Hepatocyte (in vitro differentiated cells): Measurements from ENCODE around the gene ITGB7. TPM values are rescaled to one million over a fixed set of nuclear protein-coding genes. Genes with fewer than 3 reads are reported as not detected.

Source experiments
- DNase-seq: peaks from one replicate; pipeline ENCODE4 v3.0.0-alpha.2; 2016; ENCODE audit warnings: low spot score
- H2AFZ ChIP-seq: fragments of 200-600 bp; sonication (generic); 2 replicates; pipeline ENCODE4 v1.6.0; 2016; ENCODE audit warnings: antibody characterized with exemption, mild to moderate bottlenecking
- H3K27ac ChIP-seq: fragments of 200-600 bp; sonication (generic); 2 replicates; pipeline ENCODE4 v1.5.1; 2016; ENCODE audit warnings: mild to moderate bottlenecking
- H3K27me3 ChIP-seq: fragments of 200-600 bp; sonication (generic); 2 replicates; pipeline ENCODE4 v1.6.1; 2016
- H3K36me3 ChIP-seq: fragments of 200-600 bp; sonication (generic); replicated peaks from 2 replicates; pipeline ENCODE4 v1.5.1; 2016; ENCODE audit warnings: low read depth; ENCODE audit not compliant: insufficient read depth
- H3K4me1 ChIP-seq: fragments of 200-600 bp; sonication (generic); 2 replicates; pipeline ENCODE4 v1.5.1; 2016; ENCODE audit warnings: mild to moderate bottlenecking, moderate library complexity; ENCODE audit not compliant: insufficient read depth
- H3K4me2 ChIP-seq: fragments of 200-600 bp; sonication (generic); 2 replicates; pipeline ENCODE4 v1.6.0; 2016
- H3K4me3 ChIP-seq: fragments of 200-600 bp; sonication (generic); 2 replicates; pipeline ENCODE4 v1.5.1; 2016; ENCODE audit warnings: mild to moderate bottlenecking
- H3K79me2 ChIP-seq: fragments of 200-600 bp; sonication (generic); 2 replicates; pipeline ENCODE4 v1.6.0; 2017; ENCODE audit warnings: mild to moderate bottlenecking
- H3K9me2 ChIP-seq: fragments of 200-600 bp; sonication (generic); replicated peaks from 2 replicates; pipeline ENCODE4 v1.6.0; 2017; ENCODE audit warnings: mild to moderate bottlenecking; ENCODE audit not compliant: insufficient read depth
- H3K9me3 ChIP-seq: fragments of 200-600 bp; sonication (generic); 2 replicates; pipeline ENCODE4 v1.5.1; 2016; ENCODE audit warnings: low read depth, mild to moderate bottlenecking
- H4K20me1 ChIP-seq: fragments of 200-600 bp; sonication (generic); 2 replicates; pipeline ENCODE4 v1.6.0; 2016; ENCODE audit warnings: mild to moderate bottlenecking; ENCODE audit not compliant: insufficient read depth, poor library complexity, severe bottlenecking
- EZH2 ChIP-seq: fragments of 200-600 bp; sonication (generic); IDR thresholded peaks from 2 replicates; pipeline ENCODE4 v1.6.1; 2016; ENCODE audit warnings: antibody characterized with exemption, mild to moderate bottlenecking, borderline replicate concordance
- EZH2phosphoT487 ChIP-seq: fragments of 200-600 bp; sonication (generic); IDR thresholded peaks from one replicate; pipeline ENCODE4 v1.6.1; 2018; ENCODE audit warnings: antibody characterized with exemption, mild to moderate bottlenecking, low read depth, moderate library complexity; ENCODE audit not compliant: unreplicated experiment, severe bottlenecking
- WGBS: methylation state at CpG from one replicate; pipeline ENCODE4 v1.1.6; 2016; ENCODE audit warnings: low lambda C conversion rate; ENCODE audit errors: missing lambda C conversion rate; 5-methylcytosine and 5-hydroxymethylcytosine counted together
- polyA plus RNA-seq: library from polyadenylated mRNA; unstranded; fragments of >200 nt; fragmentation: Nextera tagmentation; extraction: Ambion mirVana; gene quantifications from 2 replicates; pipeline ENCODE4 v1.2.1, GENCODE V29; 2016
- total RNA-seq: library from RNA; depleted of rRNA; stranded (reverse); fragments of >200 nt; gene quantifications from 2 replicates; pipeline ENCODE4 v1.2.3, GENCODE V29; 2014
- TF ChIP-seq, protein P1 (sequence below): fragments of 200-600 bp; sonication (generic); IDR thresholded peaks from 2 replicates; pipeline ENCODE4 v1.5.1; 2016; ENCODE audit warnings: antibody characterized with exemption, mild to moderate bottlenecking; ENCODE audit not compliant: poor library complexity

Gene ITGB7
- total and polyA plus RNA-seq, 2 experiments from 2014 or later, result 0.23 TPM; not detected in 1

DNA sequence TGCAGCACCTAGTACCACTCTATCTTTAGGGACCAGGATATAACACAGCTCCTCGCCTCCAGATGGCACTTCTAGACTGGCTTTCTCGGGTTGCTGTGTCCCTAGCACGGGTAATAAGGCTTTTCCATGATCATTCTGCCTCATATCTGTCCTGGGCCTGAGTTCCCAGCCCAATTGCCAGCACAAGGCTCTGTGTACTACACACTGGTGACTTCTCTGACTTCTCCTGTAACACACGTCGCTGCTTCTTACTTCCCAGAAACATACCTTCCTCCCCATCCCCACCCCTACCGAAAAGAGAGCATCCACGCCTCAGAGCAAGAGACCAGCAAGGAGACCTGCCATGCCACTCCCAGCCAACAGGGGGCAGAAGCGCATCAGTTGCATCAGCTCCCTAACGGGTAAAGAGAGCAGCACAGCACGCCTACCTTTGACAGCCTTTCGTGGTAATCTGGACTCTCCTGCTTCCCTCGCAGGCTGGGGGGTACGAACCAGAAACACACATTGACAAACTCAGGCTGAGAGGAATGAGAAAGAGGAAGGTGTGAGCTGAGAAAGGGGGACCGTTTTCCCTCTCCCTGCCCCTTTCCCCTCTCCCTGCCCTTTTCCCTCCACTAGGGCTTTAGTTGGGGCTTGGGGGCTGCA lies 47.7 kb downstream of the ITGB7 start:
- TF ChIP-seq, protein P1, sequence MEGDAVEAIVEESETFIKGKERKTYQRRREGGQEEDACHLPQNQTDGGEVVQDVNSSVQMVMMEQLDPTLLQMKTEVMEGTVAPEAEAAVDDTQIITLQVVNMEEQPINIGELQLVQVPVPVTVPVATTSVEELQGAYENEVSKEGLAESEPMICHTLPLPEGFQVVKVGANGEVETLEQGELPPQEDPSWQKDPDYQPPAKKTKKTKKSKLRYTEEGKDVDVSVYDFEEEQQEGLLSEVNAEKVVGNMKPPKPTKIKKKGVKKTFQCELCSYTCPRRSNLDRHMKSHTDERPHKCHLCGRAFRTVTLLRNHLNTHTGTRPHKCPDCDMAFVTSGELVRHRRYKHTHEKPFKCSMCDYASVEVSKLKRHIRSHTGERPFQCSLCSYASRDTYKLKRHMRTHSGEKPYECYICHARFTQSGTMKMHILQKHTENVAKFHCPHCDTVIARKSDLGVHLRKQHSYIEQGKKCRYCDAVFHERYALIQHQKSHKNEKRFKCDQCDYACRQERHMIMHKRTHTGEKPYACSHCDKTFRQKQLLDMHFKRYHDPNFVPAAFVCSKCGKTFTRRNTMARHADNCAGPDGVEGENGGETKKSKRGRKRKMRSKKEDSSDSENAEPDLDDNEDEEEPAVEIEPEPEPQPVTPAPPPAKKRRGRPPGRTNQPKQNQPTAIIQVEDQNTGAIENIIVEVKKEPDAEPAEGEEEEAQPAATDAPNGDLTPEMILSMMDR, result peak; percentile 91
- TF ChIP-seq EZH2, result no peak
- TF ChIP-seq EZH2phosphoT487, result no peak
- H3K36me3 ChIP-seq, result no peaks in the 10 kb centered on the region

DNA sequence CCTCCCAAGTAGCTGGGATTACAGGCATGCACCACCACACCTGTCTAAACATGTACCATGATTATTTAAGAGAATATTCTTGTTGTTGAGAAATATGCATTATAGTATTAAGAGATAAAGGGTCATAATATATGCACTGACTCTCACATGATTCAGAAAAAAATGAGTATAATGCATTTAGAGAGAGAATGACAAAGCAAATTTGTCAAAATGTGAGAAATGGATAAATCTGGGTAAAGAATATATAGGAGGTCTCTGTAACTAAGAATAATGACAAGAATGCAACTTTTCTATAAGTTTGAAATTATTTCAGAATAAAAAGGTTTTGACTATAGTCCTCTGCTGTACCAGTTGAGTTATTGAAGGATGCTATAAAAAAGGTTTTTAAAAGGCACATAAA lies 54.7 kb downstream of the ITGB7 start:
- H4K20me1 ChIP-seq, result no peaks in the 10 kb centered on the region
- no peak overlapping the region for H3K4me2 ChIP-seq
- no peak for TF ChIP-seq EZH2phosphoT487
- TF ChIP-seq, protein P1, result no peak
- no peak for TF ChIP-seq EZH2

More for the DNA sequence above, 47.7 kb downstream of the ITGB7 start:
- Histone ChIP-seq H4K20me1 (no peaks in the 10 kb centered on the region), H3K27me3 (no peaks in the 10 kb centered on the region), H3K27ac (no peak overlapping the region), H3K4me2 (no peak overlapping the region), H3K9me2 (no peaks in the 10 kb centered on the region), H3K79me2 (no peaks in the 10 kb centered on the region), H3K4me1 (no peaks in the 10 kb centered on the region), H3K9me3 (no peaks in the 10 kb centered on the region), H2AFZ (no peak overlapping the region), H3K4me3 (no peak overlapping the region)
- 32% methylated on average over 14 of the region's 14 CpGs for WGBS
- DNase-seq, result peak; percentile 85

DNA sequence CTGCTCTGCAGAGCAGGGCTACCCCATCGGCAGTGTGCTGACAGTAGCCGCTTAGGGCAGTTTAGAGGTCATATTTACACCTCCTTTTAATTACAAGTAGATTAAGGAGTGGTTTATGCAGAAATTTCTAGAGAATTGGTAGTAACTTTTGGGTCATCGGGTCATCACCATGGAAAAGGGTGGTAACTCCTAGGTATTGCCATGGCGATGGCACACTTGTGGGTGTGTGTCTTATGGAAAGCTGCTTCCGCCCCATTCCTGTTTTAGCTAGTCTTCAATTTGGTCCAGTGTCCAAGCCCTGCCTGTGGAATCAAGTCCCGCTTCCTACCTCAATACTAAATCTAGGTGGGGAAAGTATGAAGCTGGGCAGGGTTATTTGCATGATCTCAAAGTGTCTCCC lies 56.0 kb downstream of the ITGB7 start:
- WGBS, result 90% methylated on average over 6 of the region's 6 CpGs
- no peak for DNase-seq
- no peaks in the 10 kb centered on the region for H3K36me3 ChIP-seq
- H4K20me1 ChIP-seq, result no peaks in the 10 kb centered on the region
- no peak overlapping the region for H3K4me2 ChIP-seq
- H3K27me3 ChIP-seq, result no peaks in the 10 kb centered on the region
- no peak overlapping the region for H3K27ac ChIP-seq
- H2AFZ ChIP-seq, result no peak overlapping the region
- no peaks in the 10 kb centered on the region for H3K9me3 ChIP-seq
- no peaks in the 10 kb centered on the region for H3K9me2 ChIP-seq
- no peak overlapping the region for H3K4me3 ChIP-seq
- H3K4me1 ChIP-seq, result no peaks in the 10 kb centered on the region
- TF ChIP-seq EZH2phosphoT487 (no peak), EZH2 (no peak)
- TF ChIP-seq, protein P1, result no peak
- H3K79me2 ChIP-seq, result no peaks in the 10 kb centered on the region

More for the DNA sequence above, 54.7 kb downstream of the ITGB7 start:
- H3K27ac ChIP-seq, result no peak overlapping the region
- H2AFZ ChIP-seq, result no peak overlapping the region
- H3K4me3 ChIP-seq, result no peak overlapping the region
- DNase-seq, result no peak
- H3K36me3 ChIP-seq, result no peaks in the 10 kb centered on the region
- no peaks in the 10 kb centered on the region for H3K9me2 ChIP-seq
- no peaks in the 10 kb centered on the region for H3K4me1 ChIP-seq
- H3K27me3 ChIP-seq, result no peaks in the 10 kb centered on the region
- H3K79me2 ChIP-seq, result no peaks in the 10 kb centered on the region
- H3K9me3 ChIP-seq, result no peaks in the 10 kb centered on the region

DNA sequence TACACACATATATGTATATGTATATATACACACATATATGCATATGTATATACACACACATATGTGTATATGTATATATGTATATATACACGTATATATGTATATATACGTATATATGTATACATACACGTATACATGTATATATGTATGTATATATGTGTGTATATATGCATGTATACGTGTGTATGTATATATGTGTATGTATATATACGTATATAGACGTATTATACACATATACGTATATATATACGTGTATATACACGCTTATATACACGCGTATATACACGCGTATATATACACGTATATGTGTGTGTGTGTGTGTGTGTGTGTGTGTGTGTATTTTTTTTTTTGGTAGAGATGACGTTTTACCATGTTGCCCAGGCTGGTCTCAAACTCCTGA lies 59.4 kb downstream of the ITGB7 start:
- WGBS, result 92% methylated on average over 12 of the region's 15 CpGs
- H4K20me1 ChIP-seq, result no peaks in the 10 kb centered on the region
- no peak overlapping the region for H3K4me3 ChIP-seq
- no peaks in the 10 kb centered on the region for H3K9me2 ChIP-seq
- no peak for DNase-seq
- no peaks in the 10 kb centered on the region for H3K27me3 ChIP-seq
- H3K79me2 ChIP-seq, result no peaks in the 10 kb centered on the region
- H3K4me2 ChIP-seq, result no peak overlapping the region
- TF ChIP-seq EZH2phosphoT487, result no peak
- TF ChIP-seq, protein P1, result no peak
- no peak for TF ChIP-seq EZH2
- no peaks in the 10 kb centered on the region for H3K4me1 ChIP-seq
- no peaks in the 10 kb centered on the region for H3K9me3 ChIP-seq
- no peaks in the 10 kb centered on the region for H3K36me3 ChIP-seq
- no peak overlapping the region for H3K27ac ChIP-seq
- H2AFZ ChIP-seq, result no peak overlapping the region
